Measurements from ENCODE around the gene TBC1D7. TPM values are rescaled to one million over a fixed set of nuclear protein-coding genes. Genes with fewer than 3 reads are reported as not detected.
"Not testable (repeated sequence)": the region's sequence is repeated elsewhere in the genome, so short reads cannot be mapped to it uniquely, and the experiment has no call there.

The TBC1D7 gene
- polyA plus RNA-seq, 4 donors = 10.7 to 23.5 (median 12.8) TPM

DNA sequence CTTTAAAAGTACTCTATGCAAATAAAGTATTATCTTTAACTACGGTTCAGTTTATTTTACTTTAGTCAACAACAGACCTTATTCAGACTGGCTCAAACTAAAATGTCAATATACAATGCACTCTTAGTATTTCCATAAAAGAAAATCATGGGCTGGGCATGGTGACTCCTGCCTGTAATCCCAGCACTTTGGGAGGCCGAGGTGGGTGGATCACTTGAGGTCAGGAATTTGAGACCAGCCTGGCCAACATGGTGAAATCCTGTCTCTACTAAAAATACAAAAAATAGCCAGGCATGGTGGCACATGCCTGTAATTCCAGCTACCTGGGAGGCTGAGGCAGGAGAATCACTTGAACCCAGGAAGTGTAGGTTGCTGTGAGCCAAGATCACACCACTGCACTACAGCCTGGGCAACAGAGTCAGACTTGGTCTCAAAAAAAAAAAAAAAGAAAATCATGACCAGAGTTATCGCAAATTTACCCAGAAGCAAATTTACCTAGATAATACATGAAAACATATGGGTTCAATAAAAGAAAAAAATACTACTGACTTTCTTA lies 2.2 kb downstream of the TBC1D7 start:
- not testable (repeated sequence) for FAIRE-seq, DNase-seq
- 82 to 86% (median 83%) methylated on average over 3 of the region's 3 CpGs for WGBS, 3 donors

DNA sequence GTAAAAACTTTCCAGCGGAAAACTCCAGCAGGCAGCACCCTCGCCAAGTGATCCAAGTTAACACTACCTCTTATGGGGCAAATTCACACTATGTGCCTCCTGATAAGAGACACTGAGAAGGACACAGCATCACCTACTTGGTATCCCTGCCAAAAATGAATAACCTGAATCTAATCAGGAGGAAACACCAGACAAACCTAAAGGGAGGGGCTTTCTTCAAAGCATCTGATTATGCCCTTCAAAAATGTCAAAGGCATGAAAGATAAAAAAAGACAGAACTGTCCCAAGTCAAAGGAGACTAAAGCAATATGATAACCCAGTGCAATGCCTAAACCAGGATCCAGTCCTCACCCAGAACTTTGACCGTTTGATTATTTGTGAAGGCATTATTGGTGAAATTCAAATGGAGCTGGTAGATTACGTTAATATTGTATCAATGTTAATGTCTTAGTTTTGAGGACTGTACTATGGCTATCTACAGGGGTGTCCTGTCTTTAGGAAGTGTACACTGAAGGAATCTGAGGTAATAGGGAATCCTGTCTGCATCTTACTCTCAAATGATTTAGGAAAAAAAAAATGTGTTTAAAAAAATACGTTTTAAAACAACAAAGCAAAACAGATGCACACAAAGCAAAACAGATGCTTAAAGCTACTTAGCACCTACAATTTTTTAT lies 8.3 kb downstream of the TBC1D7 start:
- H3K27ac ChIP-seq (ENCODE audit: low read depth in 1 of 3, low read length in 2 of 3) = no peak overlapping the region
- FAIRE-seq (no peak), DNase-seq (no peak)
- peaks cover 17 to 36% (median 21%) of the 10 kb centered on the region in 3 donors for H3K36me3 ChIP-seq (ENCODE audit: control insufficient read depth in 3 of 3, insufficient read depth in 2 of 3, low read depth in 1 of 3, low read length in 3 of 3)
- no peak overlapping the region for H3K4me3 ChIP-seq (ENCODE audit: low read depth in 1 of 3, low read length in 3 of 3)
- H3K9me3 ChIP-seq (ENCODE audit: control insufficient read depth in 2 of 2, insufficient read depth in 1 of 2, low read depth in 1 of 2, low read length in 1 of 2) = no peaks in the 10 kb centered on the region
- H3K27me3 ChIP-seq (ENCODE audit: control insufficient read depth in 3 of 3, insufficient read depth in 3 of 3, low read length in 3 of 3) = no peaks in the 10 kb centered on the region
- 91% methylated on average over 5 of the region's 5 CpGs for WGBS, 3 donors
- H3K4me1 ChIP-seq (ENCODE audit: control insufficient read depth in 3 of 3, insufficient read depth in 2 of 3, low read depth in 1 of 3, low read length in 2 of 3) = no peaks in the 10 kb centered on the region

More for the DNA sequence above, 2.2 kb downstream of the TBC1D7 start:
- not testable (repeated sequence) for H3K36me3 ChIP-seq (ENCODE audit: control insufficient read depth in 3 of 3, insufficient read depth in 2 of 3, low read depth in 1 of 3, low read length in 3 of 3); H3K9me3 ChIP-seq (ENCODE audit: control insufficient read depth in 2 of 2, insufficient read depth in 1 of 2, low read depth in 1 of 2, low read length in 1 of 2); H3K27ac ChIP-seq (ENCODE audit: low read depth in 1 of 3, low read length in 2 of 3); H3K27me3 ChIP-seq (ENCODE audit: control insufficient read depth in 3 of 3, insufficient read depth in 3 of 3, low read length in 3 of 3); H3K4me1 ChIP-seq (ENCODE audit: control insufficient read depth in 3 of 3, insufficient read depth in 2 of 3, low read depth in 1 of 3, low read length in 2 of 3); H3K4me3 ChIP-seq (ENCODE audit: low read depth in 1 of 3, low read length in 3 of 3)

GRCh38 chr6:13318821-13319220 lies 9.5 kb downstream of the TBC1D7 start:
- 96 to 98% (median 98%) methylated on average over 2 of the region's 2 CpGs for WGBS, 3 donors
- Histone ChIP-seq H3K36me3 (ENCODE audit: control insufficient read depth in 3 of 3, insufficient read depth in 2 of 3, low read depth in 1 of 3, low read length in 3 of 3) (peaks cover 19 to 39% (median 21%) of the 10 kb centered on the region in 3 donors), H3K27me3 (ENCODE audit: control insufficient read depth in 3 of 3, insufficient read depth in 3 of 3, low read length in 3 of 3) (no peaks in the 10 kb centered on the region), H3K4me3 (ENCODE audit: low read depth in 1 of 3, low read length in 3 of 3) (no peak overlapping the region), H3K4me1 (ENCODE audit: control insufficient read depth in 3 of 3, insufficient read depth in 2 of 3, low read depth in 1 of 3, low read length in 2 of 3) (no peaks in the 10 kb centered on the region), H3K9me3 (ENCODE audit: control insufficient read depth in 2 of 2, insufficient read depth in 1 of 2, low read depth in 1 of 2, low read length in 1 of 2) (no peaks in the 10 kb centered on the region), H3K27ac (ENCODE audit: low read depth in 1 of 3, low read length in 2 of 3) (no peak overlapping the region)
- DNase-seq = peak in 1 of 2 donors; percentile 17
- FAIRE-seq = no peak

GRCh38 chr6:13315896-13316295 lies 12.4 kb downstream of the TBC1D7 start:
- peaks cover 13 to 35% (median 18%) of the 10 kb centered on the region in 3 donors for H3K36me3 ChIP-seq (ENCODE audit: control insufficient read depth in 3 of 3, insufficient read depth in 2 of 3, low read depth in 1 of 3, low read length in 3 of 3)
- 93 to 97% (median 97%) methylated on average over 5 of the region's 5 CpGs for WGBS, 3 donors

DNA sequence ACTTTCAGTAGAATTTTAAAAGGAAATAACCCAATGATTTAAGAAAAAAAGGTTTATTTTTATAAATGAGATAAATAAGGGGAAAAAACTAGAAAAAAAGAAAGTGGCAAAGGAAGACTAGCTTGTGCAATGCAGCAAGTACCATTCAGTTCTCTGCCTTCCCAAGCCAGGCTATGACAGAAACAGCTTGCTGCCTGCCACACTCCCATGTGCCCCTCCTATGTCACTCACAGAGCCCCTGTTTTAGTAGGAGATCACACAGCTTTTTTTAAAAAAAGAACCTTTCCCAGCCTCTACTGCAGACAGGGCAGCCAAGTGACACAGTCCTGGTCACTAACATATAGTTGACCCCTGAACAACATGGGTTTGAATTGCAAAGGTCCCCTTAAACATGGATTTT lies 13.5 kb downstream of the TBC1D7 start:
- H3K9me3 ChIP-seq (ENCODE audit: control insufficient read depth in 2 of 2, insufficient read depth in 1 of 2, low read depth in 1 of 2, low read length in 1 of 2) = no peaks in the 10 kb centered on the region
- H3K27me3 ChIP-seq (ENCODE audit: control insufficient read depth in 3 of 3, insufficient read depth in 3 of 3, low read length in 3 of 3) = no peaks in the 10 kb centered on the region
- H3K4me3 ChIP-seq (ENCODE audit: low read depth in 1 of 3, low read length in 3 of 3) = no peak overlapping the region
- FAIRE-seq (no peak), DNase-seq (no peak)
- peaks cover 13 to 32% (median 15%) of the 10 kb centered on the region in 3 donors for H3K36me3 ChIP-seq (ENCODE audit: control insufficient read depth in 3 of 3, insufficient read depth in 2 of 3, low read depth in 1 of 3, low read length in 3 of 3)
- H3K4me1 ChIP-seq (ENCODE audit: control insufficient read depth in 3 of 3, insufficient read depth in 2 of 3, low read depth in 1 of 3, low read length in 2 of 3) = peaks cover 0 to 3% (median 0%) of the 10 kb centered on the region in 3 donors
- no peak overlapping the region for H3K27ac ChIP-seq (ENCODE audit: low read depth in 1 of 3, low read length in 2 of 3)

More at GRCh38 chr6:13315896-13316295, 12.4 kb downstream of the TBC1D7 start:
- Histone ChIP-seq H3K27me3 (ENCODE audit: control insufficient read depth in 3 of 3, insufficient read depth in 3 of 3, low read length in 3 of 3) (no peaks in the 10 kb centered on the region), H3K9me3 (ENCODE audit: control insufficient read depth in 2 of 2, insufficient read depth in 1 of 2, low read depth in 1 of 2, low read length in 1 of 2) (no peaks in the 10 kb centered on the region), H3K27ac (ENCODE audit: low read depth in 1 of 3, low read length in 2 of 3) (no peak overlapping the region), H3K4me3 (ENCODE audit: low read depth in 1 of 3, low read length in 3 of 3) (no peak overlapping the region), H3K4me1 (ENCODE audit: control insufficient read depth in 3 of 3, insufficient read depth in 2 of 3, low read depth in 1 of 3, low read length in 2 of 3) (peaks cover 0 to 3% (median 0%) of the 10 kb centered on the region in 3 donors)
- no peak for FAIRE-seq
- no peak for DNase-seq

GRCh38 chr6:13311155-13311554 lies 17.2 kb downstream of the TBC1D7 start:
- DNase-seq (peak; percentile 11 to 16), FAIRE-seq (no peak)
- no peak overlapping the region for H3K4me3 ChIP-seq (ENCODE audit: low read depth in 1 of 3, low read length in 3 of 3)
- H3K36me3 ChIP-seq (ENCODE audit: control insufficient read depth in 3 of 3, insufficient read depth in 2 of 3, low read depth in 1 of 3, low read length in 3 of 3) = peaks cover 11 to 25% (median 20%) of the 10 kb centered on the region in 3 donors
- H3K27me3 ChIP-seq (ENCODE audit: control insufficient read depth in 3 of 3, insufficient read depth in 3 of 3, low read length in 3 of 3) = no peaks in the 10 kb centered on the region
- H3K4me1 ChIP-seq (ENCODE audit: control insufficient read depth in 3 of 3, insufficient read depth in 2 of 3, low read depth in 1 of 3, low read length in 2 of 3) = peaks cover 0 to 3% (median 0%) of the 10 kb centered on the region in 3 donors
- WGBS, 3 donors = 0 to 46% (median 7%) methylated on average over 1 of the region's 1 CpG
- no peaks in the 10 kb centered on the region for H3K9me3 ChIP-seq (ENCODE audit: control insufficient read depth in 2 of 2, insufficient read depth in 1 of 2, low read depth in 1 of 2, low read length in 1 of 2)
- H3K27ac ChIP-seq (ENCODE audit: low read depth in 1 of 3, low read length in 2 of 3) = no peak overlapping the region

GRCh38 chr6:13308332-13308731 lies 20.0 kb downstream of the TBC1D7 start:
- FAIRE-seq (no peak), DNase-seq (no peak)
- 84 to 100% (median 87%) methylated on average over 1 of the region's 1 CpG for WGBS, 3 donors
- Histone ChIP-seq H3K9me3 (ENCODE audit: control insufficient read depth in 2 of 2, insufficient read depth in 1 of 2, low read depth in 1 of 2, low read length in 1 of 2) (no peaks in the 10 kb centered on the region), H3K27me3 (ENCODE audit: control insufficient read depth in 3 of 3, insufficient read depth in 3 of 3, low read length in 3 of 3) (no peaks in the 10 kb centered on the region), H3K4me1 (ENCODE audit: control insufficient read depth in 3 of 3, insufficient read depth in 2 of 3, low read depth in 1 of 3, low read length in 2 of 3) (peaks cover 0 to 3% (median 0%) of the 10 kb centered on the region in 3 donors), H3K36me3 (ENCODE audit: control insufficient read depth in 3 of 3, insufficient read depth in 2 of 3, low read depth in 1 of 3, low read length in 3 of 3) (peaks cover 2 to 25% (median 19%) of the 10 kb centered on the region in 3 donors), H3K27ac (ENCODE audit: low read depth in 1 of 3, low read length in 2 of 3) (no peak overlapping the region), H3K4me3 (ENCODE audit: low read depth in 1 of 3, low read length in 3 of 3) (no peak overlapping the region)

DNA sequence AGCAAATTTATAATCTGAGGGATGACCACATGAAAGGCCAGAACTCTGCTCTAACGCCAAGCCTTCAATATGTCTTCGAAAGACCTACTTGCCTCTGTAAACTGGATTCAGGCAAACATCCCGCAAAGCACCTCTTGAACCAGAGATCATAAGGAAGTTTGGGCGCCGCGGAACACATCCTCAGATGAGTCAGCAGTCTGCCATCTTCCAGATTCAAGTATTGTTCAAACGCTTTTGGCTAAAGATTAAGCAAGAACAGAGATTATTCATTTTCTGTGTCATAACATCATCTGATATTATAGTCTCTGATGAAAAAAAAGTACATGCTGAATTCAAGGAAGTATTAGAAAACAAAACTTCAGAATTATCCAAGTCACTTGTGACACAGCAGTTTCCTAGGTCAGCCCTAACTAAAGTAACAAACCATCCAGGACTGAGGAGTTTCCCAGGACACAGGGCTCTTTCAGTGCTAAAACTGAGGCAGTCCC lies 20.8 kb downstream of the TBC1D7 start:
- peaks cover 0 to 6% (median 4%) of the 10 kb centered on the region in 3 donors for H3K4me1 ChIP-seq (ENCODE audit: control insufficient read depth in 3 of 3, insufficient read depth in 2 of 3, low read depth in 1 of 3, low read length in 2 of 3)
- WGBS, 3 donors = 83 to 87% (median 85%) methylated on average over 7 of the region's 7 CpGs
- DNase-seq (no peak), FAIRE-seq (no peak)
- H3K27ac ChIP-seq (ENCODE audit: low read depth in 1 of 3, low read length in 2 of 3) = peak overlapping the region in 1 of 3 donors; percentile 23
- no peaks in the 10 kb centered on the region for H3K27me3 ChIP-seq (ENCODE audit: control insufficient read depth in 3 of 3, insufficient read depth in 3 of 3, low read length in 3 of 3)
- no peaks in the 10 kb centered on the region for H3K9me3 ChIP-seq (ENCODE audit: control insufficient read depth in 2 of 2, insufficient read depth in 1 of 2, low read depth in 1 of 2, low read length in 1 of 2)
- H3K36me3 ChIP-seq (ENCODE audit: control insufficient read depth in 3 of 3, insufficient read depth in 2 of 3, low read depth in 1 of 3, low read length in 3 of 3) = peaks cover 2 to 25% (median 25%) of the 10 kb centered on the region in 3 donors
- H3K4me3 ChIP-seq (ENCODE audit: low read depth in 1 of 3, low read length in 3 of 3) = no peak overlapping the region
